Testis (tissue), 3 donors: Measurements from ENCODE around the gene CENPS. TPM values are rescaled to one million over a fixed set of nuclear protein-coding genes. Genes with fewer than 3 reads are reported as not detected.

ENCODE experiments used
- DNase-seq: peaks from one replicate; pipeline ENCODE4 v3.0.0-alpha.2; 2019
- H3K27ac ChIP-seq, 2 donors: fragments of 200-600 bp; sonication (generic); one replicate each; pipeline ENCODE4 v1.5.1; 2019
- H3K27me3 ChIP-seq: fragments of 200-600 bp; sonication (generic); one replicate; pipeline ENCODE4 v1.5.1; 2019
- H3K36me3 ChIP-seq: fragments of 200-600 bp; sonication (generic); one replicate; pipeline ENCODE4 v1.5.1; 2017; ENCODE audit warnings: low read depth; ENCODE audit errors: missing control alignments
- H3K4me1 ChIP-seq: fragments of 200-600 bp; sonication (generic); one replicate; pipeline ENCODE4 v1.5.1; 2019
- H3K4me3 ChIP-seq, 2 donors: fragments of 200-600 bp; sonication (generic); one replicate each; pipeline ENCODE4 v1.5.1; 2017 to 2019
- H3K9me3 ChIP-seq: fragments of 200-600 bp; sonication (generic); one replicate; pipeline ENCODE4 v1.5.1; 2017
- POLR2A ChIP-seq: fragments of 450-650 bp; IDR thresholded peaks from one replicate; pipeline ENCODE4 v1.6.1; 2017; ENCODE audit warnings: antibody characterized with exemption, mild to moderate bottlenecking, moderate library complexity
- WGBS, 2 donors: methylation state at CpG; one replicate each; pipeline ENCODE4 v1.1.5; 2018; 5-methylcytosine and 5-hydroxymethylcytosine counted together
- intact Hi-C: fragments of 100-400 bp; cut with DNase I; formaldehyde crosslinking; loops from one replicate; pipeline ENCODE4 v1.15.1; 2023; ENCODE audit warnings: low total_unique reads
- polyA plus RNA-seq: library from polyadenylated mRNA; stranded (reverse); fragments of 350-450 nt; fragmentation: Illumina TruSeq; extraction: RNeasy Lipid Tissue Mini Kit (QIAGEN cat#74804); gene quantifications from one replicate; pipeline ENCODE4 v1.2.3, GENCODE V29; 2014; ENCODE audit warnings: low read depth, low replicate concordance; ENCODE audit not compliant: insufficient read depth
- total RNA-seq, 2 donors: library from RNA; depleted of rRNA; stranded (reverse); fragments of >200 nt; gene quantifications; one replicate each; pipeline ENCODE4 v1.2.3, GENCODE V29; 2016
- TF ChIP-seq, protein P1 (sequence below), 3 experiments: fragments of 450-650 bp in 2 of 3; fragments of 200-600 bp in 1 of 3; sonication (generic) in 1 of 3; IDR thresholded peaks; one replicate each; pipeline ENCODE4 v1.5.1; 2016 to 2019; ENCODE audit warnings: antibody characterized with exemption in 3 of 3, mild to moderate bottlenecking in 2 of 3, moderate library complexity in 1 of 3

CENPS gene
- total and polyA plus RNA-seq, 3 donors from 2014 or later = 26.4 to 125 (median 49.6) TPM

DNA sequence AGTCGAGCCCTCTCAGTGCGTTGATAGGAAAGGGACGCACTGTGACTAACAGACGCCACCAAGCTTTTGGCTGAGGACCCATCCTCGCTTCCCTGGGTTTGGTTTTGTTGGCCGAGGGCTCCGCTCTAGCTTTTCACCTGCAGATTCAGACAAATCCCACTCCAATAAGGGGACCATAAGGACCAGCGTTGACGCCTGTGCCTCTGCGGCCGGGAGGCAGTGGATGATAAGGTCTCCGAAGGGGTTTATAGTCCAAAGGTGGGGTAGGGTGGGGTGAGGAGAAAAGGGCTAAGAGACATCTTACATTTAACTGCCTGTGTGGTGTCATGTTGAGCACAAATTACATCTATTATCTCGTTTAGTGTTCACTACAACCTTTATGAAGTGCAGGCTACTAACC, 45.3 kb downstream of the CENPS start:
- no peaks in the 10 kb centered on the region for H3K27me3 ChIP-seq
- H3K4me3 ChIP-seq = peak overlapping the region; percentile 77 to 95
- no peaks in the 10 kb centered on the region for H3K36me3 ChIP-seq
- no peaks in the 10 kb centered on the region for H3K9me3 ChIP-seq
- peak overlapping the region; percentile 79 to 84 for H3K27ac ChIP-seq
- DNase-seq = no peak
- H3K4me1 ChIP-seq = peaks cover 21% of the 10 kb centered on the region
- TF ChIP-seq, protein P1, sequence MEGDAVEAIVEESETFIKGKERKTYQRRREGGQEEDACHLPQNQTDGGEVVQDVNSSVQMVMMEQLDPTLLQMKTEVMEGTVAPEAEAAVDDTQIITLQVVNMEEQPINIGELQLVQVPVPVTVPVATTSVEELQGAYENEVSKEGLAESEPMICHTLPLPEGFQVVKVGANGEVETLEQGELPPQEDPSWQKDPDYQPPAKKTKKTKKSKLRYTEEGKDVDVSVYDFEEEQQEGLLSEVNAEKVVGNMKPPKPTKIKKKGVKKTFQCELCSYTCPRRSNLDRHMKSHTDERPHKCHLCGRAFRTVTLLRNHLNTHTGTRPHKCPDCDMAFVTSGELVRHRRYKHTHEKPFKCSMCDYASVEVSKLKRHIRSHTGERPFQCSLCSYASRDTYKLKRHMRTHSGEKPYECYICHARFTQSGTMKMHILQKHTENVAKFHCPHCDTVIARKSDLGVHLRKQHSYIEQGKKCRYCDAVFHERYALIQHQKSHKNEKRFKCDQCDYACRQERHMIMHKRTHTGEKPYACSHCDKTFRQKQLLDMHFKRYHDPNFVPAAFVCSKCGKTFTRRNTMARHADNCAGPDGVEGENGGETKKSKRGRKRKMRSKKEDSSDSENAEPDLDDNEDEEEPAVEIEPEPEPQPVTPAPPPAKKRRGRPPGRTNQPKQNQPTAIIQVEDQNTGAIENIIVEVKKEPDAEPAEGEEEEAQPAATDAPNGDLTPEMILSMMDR (IDR thresholded peaks at IDR 0.05) = no peak
- TF ChIP-seq POLR2A = no peak
- intact Hi-C loops = no loop called here
- WGBS, 2 donors = 2 to 3% methylated on average over 13 of the region's 13 CpGs

DNA sequence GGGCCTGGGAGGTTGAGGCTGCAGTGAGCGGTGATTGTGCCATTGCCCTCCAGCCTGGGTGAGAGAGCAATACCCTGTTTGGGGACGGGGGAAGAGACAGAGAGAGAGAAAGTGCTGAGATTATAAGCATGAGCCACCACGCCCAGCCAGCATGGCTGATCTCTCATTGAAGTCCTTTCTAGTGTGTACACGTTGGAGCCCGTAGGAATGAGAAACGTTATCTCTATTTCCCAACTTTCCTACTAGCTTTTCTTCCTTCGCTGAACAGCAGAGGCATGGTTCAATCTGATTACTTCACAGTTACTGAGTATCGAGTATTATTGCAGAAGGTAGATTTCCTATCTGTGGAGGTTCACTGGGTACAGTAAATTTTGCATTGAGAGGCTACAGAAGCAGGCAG, 49.1 kb downstream of the CENPS start:
- intact Hi-C loops = no loop called here
- H3K9me3 ChIP-seq = no peaks in the 10 kb centered on the region
- no peak overlapping the region for H3K27ac ChIP-seq
- no peak for TF ChIP-seq POLR2A
- TF ChIP-seq, protein P1 (IDR thresholded peaks at IDR 0.05) = no peak
- 77 to 79% methylated on average over 8 of the region's 8 CpGs for WGBS, 2 donors
- no peak overlapping the region for H3K4me3 ChIP-seq
- H3K4me1 ChIP-seq = peaks cover 12% of the 10 kb centered on the region
- DNase-seq = no peak
- H3K27me3 ChIP-seq = no peaks in the 10 kb centered on the region
- H3K36me3 ChIP-seq = no peaks in the 10 kb centered on the region

DNA sequence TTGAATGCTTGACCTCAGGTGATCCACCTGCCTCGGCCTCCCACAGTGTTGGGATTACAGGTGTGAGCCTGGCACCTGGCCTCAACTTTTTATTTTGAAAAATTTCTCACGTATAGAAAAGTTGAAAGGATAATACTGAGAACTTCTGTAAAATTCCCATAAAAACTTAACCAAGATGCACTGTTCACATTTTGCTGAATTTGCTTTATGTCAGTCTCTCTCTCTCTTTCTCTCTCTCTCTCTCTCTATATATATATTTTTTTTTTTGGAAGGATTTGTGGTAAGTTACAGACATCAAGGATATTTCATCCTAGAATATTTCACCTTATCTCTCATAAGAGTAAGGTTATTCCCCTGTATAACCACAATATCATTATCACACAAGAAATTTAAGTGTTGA, 50.4 kb downstream of the CENPS start:
- TF ChIP-seq POLR2A = no peak
- TF ChIP-seq, protein P1 (IDR thresholded peaks at IDR 0.05) = no peak
- intact Hi-C loops = no loop called here
- WGBS, 2 donors = 84 to 86% methylated on average over 2 of the region's 2 CpGs
- Histone ChIP-seq H3K9me3 (no peaks in the 10 kb centered on the region), H3K27me3 (no peaks in the 10 kb centered on the region), H3K27ac (no peak overlapping the region), H3K4me1 (peaks cover 9% of the 10 kb centered on the region), H3K4me3 (no peak overlapping the region), H3K36me3 (no peaks in the 10 kb centered on the region)
- no peak for DNase-seq

DNA sequence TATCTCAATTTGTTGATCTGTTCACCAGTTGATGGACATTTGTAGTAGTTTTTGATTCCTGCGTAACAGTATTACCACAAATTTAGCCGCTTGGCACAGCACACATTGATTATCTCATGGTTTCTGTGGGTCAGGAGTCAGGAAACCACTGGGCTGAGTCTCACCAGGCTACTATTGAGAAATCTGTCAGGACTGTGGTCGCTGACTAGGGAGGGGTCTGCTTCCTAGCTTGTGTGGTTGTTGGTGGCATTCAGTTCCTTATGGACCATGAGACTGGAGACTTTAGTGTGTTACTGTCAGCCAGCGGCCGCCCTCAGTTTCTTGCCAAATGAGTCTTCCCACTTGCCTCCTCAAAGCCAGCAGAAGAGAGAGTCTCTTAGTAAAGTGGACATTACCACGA, 54.3 kb downstream of the CENPS start:
- intact Hi-C loops = no loop called here

More for the DNA sequence above, 54.3 kb downstream of the CENPS start:
- 81 to 93% methylated on average over 4 to 6 of the region's 6 CpGs for WGBS, 2 donors
- Histone ChIP-seq H3K9me3 (no peaks in the 10 kb centered on the region), H3K36me3 (no peaks in the 10 kb centered on the region), H3K27ac (no peak overlapping the region), H3K4me1 (no peaks in the 10 kb centered on the region), H3K4me3 (no peak overlapping the region), H3K27me3 (no peaks in the 10 kb centered on the region)
- TF ChIP-seq POLR2A = no peak
- TF ChIP-seq, protein P1 (IDR thresholded peaks at IDR 0.05) = no peak
- no peak for DNase-seq
